GM23338 (cell line): ENCODE measurements around the gene SOX30. TPM values are rescaled to one million over a fixed set of nuclear protein-coding genes. Genes with fewer than 3 reads are reported as not detected.

Experiments used
- ATAC-seq: fragments of 200-7000 bp; cut with Tn5 transposase; 3 replicates; pipeline ENCODE4 v1.9.1; 2020
- DNase-seq: peaks from one replicate; pipeline ENCODE4 v3.0.0-alpha.2; 2015; ENCODE audit warnings: low spot score
- H2AFZ ChIP-seq: fragments of 200-600 bp; sonication (generic); 2 replicates; pipeline ENCODE4 v1.8.0; 2016; ENCODE audit warnings: antibody characterized with exemption, mild to moderate bottlenecking, moderate library complexity
- H3F3A ChIP-seq: fragments of 200-600 bp; sonication (generic); replicated peaks from 2 replicates; pipeline ENCODE4 v1.8.0; 2017; ENCODE audit warnings: antibody characterized with exemption, mixed run types, low read depth
- H3K27ac ChIP-seq: fragments of 200-600 bp; sonication (generic); 2 replicates; pipeline ENCODE4 v1.6.1; 2016; ENCODE audit warnings: low read depth
- H3K27me3 ChIP-seq: fragments of 200-600 bp; sonication (generic); 2 replicates; pipeline ENCODE4 v1.8.0; 2016; ENCODE audit warnings: mild to moderate bottlenecking, mixed run types, moderate library complexity; ENCODE audit not compliant: insufficient read depth
- H3K36me3 ChIP-seq: fragments of 200-600 bp; sonication (generic); 2 replicates; pipeline ENCODE4 v1.8.0; 2016; ENCODE audit warnings: mild to moderate bottlenecking; ENCODE audit not compliant: insufficient read depth
- H3K4me1 ChIP-seq: fragments of 200-600 bp; sonication (generic); 2 replicates; pipeline ENCODE4 v1.8.0; 2016; ENCODE audit warnings: mild to moderate bottlenecking, moderate library complexity; ENCODE audit not compliant: insufficient read depth
- H3K4me2 ChIP-seq: fragments of 200-600 bp; sonication (generic); 2 replicates; pipeline ENCODE4 v1.7.1; 2017; ENCODE audit warnings: mixed run types
- H3K4me3 ChIP-seq: fragments of 200-600 bp; sonication (generic); 2 replicates; pipeline ENCODE4 v1.6.1; 2016; ENCODE audit warnings: mixed run types
- H3K79me2 ChIP-seq: fragments of 200-600 bp; sonication (generic); replicated peaks from 2 replicates; pipeline ENCODE4 v1.8.0; 2017; ENCODE audit warnings: mild to moderate bottlenecking; ENCODE audit not compliant: insufficient read depth
- H3K9me2 ChIP-seq: fragments of 200-600 bp; sonication (generic); 2 replicates; pipeline ENCODE4 v1.8.0; 2017; ENCODE audit not compliant: insufficient read depth
- H4K20me1 ChIP-seq: fragments of 200-600 bp; sonication (generic); replicated peaks from 2 replicates; pipeline ENCODE4 v1.8.0; 2017; ENCODE audit warnings: mild to moderate bottlenecking; ENCODE audit not compliant: insufficient read depth
- H3K27ac Mint-ChIP-seq: 2 replicates; pipeline ENCODE4 v1.8.0; 2020; ENCODE audit warnings: inconsistent platforms, mild to moderate bottlenecking, moderate library complexity, mixed read lengths
- H3K27me3 Mint-ChIP-seq: 3 replicates; pipeline ENCODE4 v1.8.0; 2022; ENCODE audit warnings: low read depth, mild to moderate bottlenecking, moderate library complexity, mixed read lengths, inconsistent platforms; ENCODE audit not compliant: insufficient read depth, poor library complexity
- H3K36me3 Mint-ChIP-seq: 3 replicates; pipeline ENCODE4 v1.8.0; 2021; ENCODE audit warnings: low read depth, mild to moderate bottlenecking, inconsistent platforms, moderate library complexity, mixed read lengths
- H3K4me1 Mint-ChIP-seq: 3 replicates; pipeline ENCODE4 v1.8.0; 2020; ENCODE audit warnings: mild to moderate bottlenecking, inconsistent platforms, mixed read lengths
- H3K4me3 Mint-ChIP-seq: 3 replicates; pipeline ENCODE4 v1.8.0; 2021; ENCODE audit warnings: moderate library complexity, mild to moderate bottlenecking, inconsistent platforms, mixed read lengths
- H3K9me3 Mint-ChIP-seq: 3 replicates; pipeline ENCODE4 v1.8.0; 2020; ENCODE audit warnings: moderate library complexity, mild to moderate bottlenecking, inconsistent platforms, mixed read lengths
- CREB1 ChIP-seq: fragments of 250-450 bp; sonication (Bioruptor Pico); IDR thresholded peaks from 2 replicates; pipeline ENCODE4 v1.5.0; 2020; ENCODE audit warnings: low read depth, mild to moderate bottlenecking, moderate library complexity
- CTCF ChIP-seq, 2 experiments: fragments of 200-600 bp in 1 of 2; sonication (generic) in 1 of 2; conservative IDR thresholded peaks; 2 replicates each; pipeline versions ENCODE4 v1.5.1 to v1.6.1; 2016 to 2017; ENCODE audit warnings: antibody characterized with exemption in 2 of 2, low read depth in 2 of 2, mild to moderate bottlenecking in 2 of 2, moderate library complexity in 1 of 2
- ETS1 ChIP-seq: IDR thresholded peaks from 2 replicates; pipeline ENCODE4 v1.6.1; 2016; ENCODE audit warnings: antibody characterized with exemption
- EZH2 ChIP-seq: fragments of 200-600 bp; sonication (generic); IDR thresholded peaks from one replicate; pipeline ENCODE4 v1.8.0; 2017; ENCODE audit warnings: antibody characterized with exemption, mild to moderate bottlenecking, low read depth; ENCODE audit not compliant: unreplicated experiment
- EZH2phosphoT487 ChIP-seq: fragments of 200-600 bp; sonication (generic); IDR thresholded peaks from one replicate; pipeline ENCODE4 v1.8.1; 2018; ENCODE audit warnings: antibody characterized with exemption; ENCODE audit not compliant: unreplicated experiment
- JUNB ChIP-seq: IDR thresholded peaks from one replicate; pipeline ENCODE4 v1.6.1; 2016; ENCODE audit warnings: antibody characterized with exemption; ENCODE audit not compliant: unreplicated experiment
- NANOG ChIP-seq: IDR thresholded peaks from 2 replicates; pipeline ENCODE4 v1.6.1; 2016; ENCODE audit warnings: antibody characterized with exemption, borderline replicate concordance
- POLR2AphosphoS5 ChIP-seq: IDR thresholded peaks from 2 replicates; pipeline ENCODE4 v1.6.1; 2016; ENCODE audit warnings: antibody characterized with exemption, low read depth
- REST ChIP-seq: IDR thresholded peaks from one replicate; pipeline ENCODE4 v1.6.1; 2018; ENCODE audit warnings: antibody characterized with exemption; ENCODE audit not compliant: unreplicated experiment
- STAT1 ChIP-seq: IDR thresholded peaks from one replicate; pipeline ENCODE4 v1.6.1; 2016; ENCODE audit warnings: antibody characterized with exemption; ENCODE audit not compliant: unreplicated experiment
- ZNF114 ChIP-seq: fragments of 250-450 bp; sonication (Bioruptor Pico); IDR thresholded peaks from 2 replicates; pipeline ENCODE4 v1.5.0; 2020; ENCODE audit warnings: mild to moderate bottlenecking, moderate library complexity
- ZNF331 ChIP-seq: fragments of 250-450 bp; sonication (Bioruptor Pico); IDR thresholded peaks from 2 replicates; pipeline ENCODE4 v1.5.0; 2020; ENCODE audit warnings: low read depth, mild to moderate bottlenecking, moderate library complexity
- ZNF462 ChIP-seq: fragments of 250-450 bp; sonication (Bioruptor Pico); IDR thresholded peaks from 2 replicates; pipeline ENCODE4 v1.5.0; 2020; ENCODE audit warnings: mild to moderate bottlenecking, moderate library complexity
- polyA plus RNA-seq: library from polyadenylated mRNA; unstranded; fragments of >200 nt; fragmentation: Nextera tagmentation; extraction: Ambion mirVana; gene quantifications from 2 replicates; pipeline ENCODE4 v1.2.1, GENCODE V29; 2016
- total RNA-seq: library from RNA; depleted of rRNA; stranded (reverse); fragments of >200 nt; shearing (Covaris generic); gene quantifications from 2 replicates; pipeline ENCODE4 v1.2.3, GENCODE V29; 2014

The SOX30 gene
- total and polyA plus RNA-seq, 2 experiments from 2014 or later: 0.47 to 1.3 TPM

GRCh38 chr5:157650991-157651611 lies 1.1 kb downstream of the SOX30 start:
- Mint-ChIP-seq H3K9me3 (peaks cover 33% of the 10 kb centered on the region), H3K4me1 (no peaks in the 10 kb centered on the region; the same call in 2 of the 3 replicates), H3K36me3 (peaks cover 14% of the 10 kb centered on the region), H3K27ac (no peak overlapping the region), H3K4me3 (no peak overlapping the region; the same call in 2 of the 3 replicates), H3K27me3 (peaks cover 14% of the 10 kb centered on the region)
- Histone ChIP-seq H3K27me3 (peaks cover 26% of the 10 kb centered on the region), H3K4me3 (peak overlapping the region; percentile 55; the same call in 1 of the 2 replicates), H2AFZ (peak overlapping the region; percentile 78), H3K79me2 (no peaks in the 10 kb centered on the region), H3K27ac (no peak overlapping the region), H3K9me2 (0 out of 2 replicates have a peak, but pooled peaks cover 4% of the 10 kb centered on the region), H3K36me3 (no peaks in the 10 kb centered on the region; the same call in 1 of the 2 replicates), H3K4me2 (peak overlapping the region; percentile 75), H4K20me1 (no peaks in the 10 kb centered on the region), H3F3A (0 out of 2 replicates have a peak, but pooled peaks cover 6% of the 10 kb centered on the region), H3K4me1 (no peaks in the 10 kb centered on the region)
- ATAC-seq (no peak; the same call in 1 of the 3 replicates), DNase-seq (no peak)
- TF ChIP-seq JUNB (no peak), EZH2 (no peak), NANOG (no peak), CREB1 (CRISPR knock-in tag) (no peak), CTCF (conservative IDR thresholded peaks at IDR 0.05; ENCODE audit: low read depth in 2 of 2) (no peak), REST (no peak), ZNF114 (CRISPR knock-in tag) (no peak), STAT1 (no peak), EZH2phosphoT487 (no peak), ZNF462 (CRISPR knock-in tag) (no peak), ZNF331 (CRISPR knock-in tag) (no peak), POLR2AphosphoS5 (no peak), ETS1 (no peak)
